Measurements from ENCODE around the gene VTCN1.

GRCh38 chr1:117110774-117111173 lies 100.0 kb downstream of the VTCN1 start:
- TF ChIP-seq POLR2AphosphoS5 (IDR thresholded peaks at IDR 0.05) (no peak), CTCF (IDR thresholded peaks at IDR 0.05; ENCODE audit: poor library complexity, severe bottlenecking) (no peak)

Measured in neural cell (in vitro differentiated cells).